Glutamatergic neuron (in vitro differentiated cells): ENCODE measurements around the gene ARHGAP24. TPM values are rescaled to one million over a fixed set of nuclear protein-coding genes. Genes with fewer than 3 reads are reported as not detected.
"Not testable (repeated sequence)": the region's sequence is repeated elsewhere in the genome, so short reads cannot be mapped to it uniquely, and the experiment has no call there.

Experiments used
- DNase-seq: peaks from one replicate; pipeline ENCODE4 v3.0.0; 2022
- H3K27ac Mint-ChIP-seq: one replicate; pipeline ENCODE4 v1.8.0; 2020; ENCODE audit warnings: mild to moderate bottlenecking, mixed read lengths, inconsistent platforms; ENCODE audit not compliant: unreplicated experiment
- H3K27me3 Mint-ChIP-seq: one replicate; pipeline ENCODE4 v1.8.0; 2020; ENCODE audit warnings: mild to moderate bottlenecking, moderate library complexity, mixed read lengths, inconsistent platforms; ENCODE audit not compliant: unreplicated experiment
- H3K36me3 Mint-ChIP-seq: one replicate; pipeline ENCODE4 v1.8.0; 2020; ENCODE audit warnings: mild to moderate bottlenecking, mixed read lengths, inconsistent platforms; ENCODE audit not compliant: unreplicated experiment
- H3K4me1 Mint-ChIP-seq: one replicate; pipeline ENCODE4 v1.8.0; 2020; ENCODE audit warnings: mild to moderate bottlenecking, low read depth, mixed read lengths, inconsistent platforms; ENCODE audit not compliant: unreplicated experiment
- H3K4me3 Mint-ChIP-seq: one replicate; pipeline ENCODE4 v1.8.0; 2020; ENCODE audit warnings: mild to moderate bottlenecking, mixed read lengths, inconsistent platforms; ENCODE audit not compliant: unreplicated experiment
- H3K9me3 Mint-ChIP-seq: one replicate; pipeline ENCODE4 v1.8.0; 2020; ENCODE audit warnings: mild to moderate bottlenecking, moderate library complexity, mixed read lengths, inconsistent platforms; ENCODE audit not compliant: unreplicated experiment
- total RNA-seq: library from RNA; stranded (reverse); fragmentation: NEBNext Ultra II Directional; extraction: Animal tissue kit (Norgen Biotek cat#: 25700); gene quantifications from one replicate; pipeline ENCODE4 v1.2.1, GENCODE V29; 2021; ENCODE audit not compliant: unreplicated experiment
- TF ChIP-seq, protein P1 (sequence below): fragments of 200-600 bp; sonication (generic); IDR thresholded peaks from one replicate; pipeline ENCODE4 v1.5.0; 2021; ENCODE audit not compliant: partially characterized antibody, unreplicated experiment

The ARHGAP24 gene
- total RNA-seq, 1 donor from 2014 or later, result 1.6 TPM

- H3K9me3 Mint-ChIP-seq, result no peaks in the 10 kb centered on the region
- H3K4me3 Mint-ChIP-seq, result no peak overlapping the region
- no peak for DNase-seq
- H3K4me1 Mint-ChIP-seq, result no peaks in the 10 kb centered on the region
- no peak overlapping the region for H3K27ac Mint-ChIP-seq
- H3K36me3 Mint-ChIP-seq, result peaks cover 5% of the 10 kb centered on the region
- TF ChIP-seq, protein P1, sequence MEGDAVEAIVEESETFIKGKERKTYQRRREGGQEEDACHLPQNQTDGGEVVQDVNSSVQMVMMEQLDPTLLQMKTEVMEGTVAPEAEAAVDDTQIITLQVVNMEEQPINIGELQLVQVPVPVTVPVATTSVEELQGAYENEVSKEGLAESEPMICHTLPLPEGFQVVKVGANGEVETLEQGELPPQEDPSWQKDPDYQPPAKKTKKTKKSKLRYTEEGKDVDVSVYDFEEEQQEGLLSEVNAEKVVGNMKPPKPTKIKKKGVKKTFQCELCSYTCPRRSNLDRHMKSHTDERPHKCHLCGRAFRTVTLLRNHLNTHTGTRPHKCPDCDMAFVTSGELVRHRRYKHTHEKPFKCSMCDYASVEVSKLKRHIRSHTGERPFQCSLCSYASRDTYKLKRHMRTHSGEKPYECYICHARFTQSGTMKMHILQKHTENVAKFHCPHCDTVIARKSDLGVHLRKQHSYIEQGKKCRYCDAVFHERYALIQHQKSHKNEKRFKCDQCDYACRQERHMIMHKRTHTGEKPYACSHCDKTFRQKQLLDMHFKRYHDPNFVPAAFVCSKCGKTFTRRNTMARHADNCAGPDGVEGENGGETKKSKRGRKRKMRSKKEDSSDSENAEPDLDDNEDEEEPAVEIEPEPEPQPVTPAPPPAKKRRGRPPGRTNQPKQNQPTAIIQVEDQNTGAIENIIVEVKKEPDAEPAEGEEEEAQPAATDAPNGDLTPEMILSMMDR, result no peak
- H3K27me3 Mint-ChIP-seq, result no peaks in the 10 kb centered on the region
These were observed 486.9 kb downstream of the ARHGAP24 start for GRCh38 chr4:85961887-85962286.

DNA sequence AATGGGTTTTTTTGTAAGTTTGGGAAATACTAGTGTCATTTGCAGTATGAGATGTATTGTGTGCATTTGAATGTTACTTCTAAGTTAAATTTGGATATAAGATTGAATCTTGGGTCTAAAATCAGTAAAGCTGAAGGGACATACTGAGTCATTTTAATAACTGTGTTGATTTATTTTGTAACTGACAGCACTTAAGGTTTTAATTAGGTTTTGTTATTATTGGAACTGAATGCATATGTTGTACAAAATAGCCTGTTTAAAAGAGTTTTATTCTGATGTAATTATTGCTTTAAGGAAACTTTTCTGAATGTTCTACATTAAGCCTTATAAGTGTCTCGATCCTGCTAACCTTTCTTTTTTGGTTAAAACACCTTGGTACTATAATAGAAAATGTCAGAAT is 488.3 kb downstream of the ARHGAP24 start:
- Mint-ChIP-seq H3K27me3 (no peaks in the 10 kb centered on the region), H3K27ac (no peak overlapping the region), H3K4me1 (no peaks in the 10 kb centered on the region), H3K4me3 (no peak overlapping the region), H3K36me3 (peaks cover 5% of the 10 kb centered on the region), H3K9me3 (no peaks in the 10 kb centered on the region)
- no peak for DNase-seq
- TF ChIP-seq, protein P1, result no peak

DNA sequence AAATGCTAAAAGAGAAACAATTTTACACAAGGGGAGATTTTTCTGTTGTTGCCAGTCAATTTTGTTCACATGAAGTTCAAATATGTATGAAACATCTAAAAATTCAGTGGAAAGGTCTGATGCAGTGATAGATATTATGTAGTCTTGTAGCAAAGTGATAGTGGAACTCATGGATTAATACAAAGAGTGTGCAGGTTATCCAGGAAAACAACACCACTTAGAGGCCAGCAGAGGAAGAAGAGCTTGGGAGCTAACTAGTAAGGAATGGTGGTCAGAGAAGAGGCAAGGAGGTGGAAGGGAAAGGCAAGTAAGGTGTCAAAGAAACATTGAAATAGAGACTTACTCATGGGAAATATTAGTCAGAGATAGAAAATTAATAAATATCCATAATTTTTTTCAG is 489.3 kb downstream of the ARHGAP24 start:
- Mint-ChIP-seq H3K9me3 (no peaks in the 10 kb centered on the region), H3K27me3 (no peaks in the 10 kb centered on the region), H3K36me3 (peaks cover 5% of the 10 kb centered on the region), H3K4me1 (no peaks in the 10 kb centered on the region), H3K27ac (no peak overlapping the region), H3K4me3 (no peak overlapping the region)
- TF ChIP-seq, protein P1, result no peak
- DNase-seq, result no peak

DNA sequence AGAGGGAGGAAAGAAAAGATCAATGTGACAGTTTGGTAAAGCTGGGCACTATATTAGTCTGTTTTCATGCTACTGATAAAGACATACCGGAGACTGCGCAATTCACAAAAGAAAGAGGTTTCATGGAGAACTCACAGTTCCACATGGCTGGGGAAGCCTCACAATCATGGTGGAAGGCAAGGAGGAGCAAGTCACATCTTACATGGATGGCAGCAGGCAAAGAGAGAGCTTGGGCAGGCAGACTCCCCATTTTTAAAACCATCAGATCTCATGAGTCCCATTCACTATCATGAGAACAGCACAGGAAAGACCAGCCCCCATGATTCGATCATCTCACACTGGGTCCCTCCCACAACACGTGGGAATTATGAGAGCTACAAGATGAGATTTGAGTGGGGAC is 490.1 kb downstream of the ARHGAP24 start:
- not testable (repeated sequence) for H3K4me1 Mint-ChIP-seq, H3K9me3 Mint-ChIP-seq, H3K4me3 Mint-ChIP-seq, H3K36me3 Mint-ChIP-seq, H3K27ac Mint-ChIP-seq, DNase-seq, H3K27me3 Mint-ChIP-seq

GRCh38 chr4:85965529-85965928 is 490.6 kb downstream of the ARHGAP24 start:
- H3K9me3 Mint-ChIP-seq, result no peaks in the 10 kb centered on the region
- H3K4me1 Mint-ChIP-seq, result no peaks in the 10 kb centered on the region
- H3K4me3 Mint-ChIP-seq, result no peak overlapping the region
- H3K27ac Mint-ChIP-seq, result no peak overlapping the region
- no peaks in the 10 kb centered on the region for H3K27me3 Mint-ChIP-seq
- TF ChIP-seq, protein P1, result no peak
- H3K36me3 Mint-ChIP-seq, result peaks cover 5% of the 10 kb centered on the region
- DNase-seq, result no peak

- TF ChIP-seq, protein P1, result no peak
- Mint-ChIP-seq H3K27ac (no peak overlapping the region), H3K36me3 (peaks cover 5% of the 10 kb centered on the region), H3K9me3 (no peaks in the 10 kb centered on the region), H3K27me3 (no peaks in the 10 kb centered on the region), H3K4me1 (no peaks in the 10 kb centered on the region), H3K4me3 (no peak overlapping the region)
- DNase-seq, result no peak
These were observed 491.4 kb downstream of the ARHGAP24 start for GRCh38 chr4:85966373-85966772.
